ENCODE data around the gene UROD. TPM values are rescaled to one million over a fixed set of nuclear protein-coding genes. Genes with fewer than 3 reads are reported as not detected.

Gene UROD
- total RNA-seq, 1 donor from 2014 or later, result 149 TPM

DNA sequence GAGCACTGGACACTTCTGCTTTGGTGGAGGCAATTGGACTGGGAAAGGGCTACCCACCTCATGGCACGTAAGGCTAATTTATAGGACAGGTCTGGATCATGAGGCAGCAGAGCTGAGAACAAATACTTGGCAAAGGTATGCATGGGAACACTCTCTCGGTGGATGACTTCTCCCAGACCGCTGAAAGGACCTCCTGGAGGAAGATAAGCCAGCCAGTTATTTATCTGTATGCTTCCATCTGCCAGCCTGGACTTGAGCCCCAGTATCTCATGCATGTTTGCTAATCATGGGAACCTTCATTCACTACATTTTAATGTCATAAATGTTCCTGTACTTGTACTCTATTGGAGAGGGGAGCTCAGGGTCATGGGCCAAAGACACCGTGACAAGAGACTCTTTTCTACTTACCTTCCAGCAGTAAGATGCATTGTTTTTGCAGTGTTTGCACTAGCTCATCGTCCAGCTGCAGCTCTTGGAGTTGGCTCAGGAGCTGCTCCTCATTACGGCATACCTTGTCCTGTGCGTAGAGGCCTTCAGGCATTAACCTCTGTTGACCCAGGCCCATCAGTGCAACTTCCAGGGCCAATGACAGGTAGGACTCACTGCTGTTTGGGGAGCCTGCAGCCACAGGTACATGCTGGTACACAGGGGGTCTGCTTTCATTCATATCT is 23.7 kb downstream of the UROD start:
- no peak overlapping the region for H3K4me3 ChIP-seq (ENCODE audit: low read length in 3 of 3)
- no peak overlapping the region for H3K9ac ChIP-seq (ENCODE audit: low read depth in 1 of 3, low read length in 3 of 3)
- H3K27me3 ChIP-seq (ENCODE audit: control insufficient read depth in 3 of 3, insufficient read depth in 3 of 3, low read length in 3 of 3), result no peaks in the 10 kb centered on the region
- H3K9me3 ChIP-seq (ENCODE audit: control insufficient read depth in 3 of 3, low read length in 3 of 3), result no peaks in the 10 kb centered on the region
- H3K4me1 ChIP-seq (ENCODE audit: control insufficient read depth in 3 of 3, insufficient read depth in 3 of 3, low read length in 3 of 3), result no peaks in the 10 kb centered on the region
- peaks cover 2 to 7% (median 6%) of the 10 kb centered on the region in 3 donors for H3K36me3 ChIP-seq (ENCODE audit: control insufficient read depth in 3 of 3, insufficient read depth in 3 of 3, low read length in 3 of 3)
- H3K27ac ChIP-seq (ENCODE audit: low read depth, low read length), result no peak overlapping the region

DNA sequence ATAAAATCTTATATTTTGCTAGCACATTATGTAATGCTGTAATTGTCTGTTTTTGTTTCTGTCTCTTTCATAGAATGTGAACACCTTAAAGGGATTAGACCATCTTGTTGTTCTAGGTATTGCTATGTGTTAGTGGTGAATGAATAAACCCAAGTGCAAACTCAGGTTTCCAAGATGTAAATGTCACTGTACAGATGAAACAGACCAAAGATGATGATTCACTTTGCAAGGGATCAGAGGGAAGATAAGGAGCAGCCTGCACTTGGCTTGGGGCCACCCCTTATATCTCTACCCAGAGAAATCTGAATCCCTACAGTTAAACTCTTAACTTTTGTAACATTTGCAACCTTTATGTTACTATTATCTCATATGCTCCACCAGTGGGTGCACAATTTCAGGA is 25.4 kb downstream of the UROD start:
- Histone ChIP-seq H3K9me3 (ENCODE audit: control insufficient read depth in 3 of 3, low read length in 3 of 3) (no peaks in the 10 kb centered on the region), H3K4me1 (ENCODE audit: control insufficient read depth in 3 of 3, insufficient read depth in 3 of 3, low read length in 3 of 3) (no peaks in the 10 kb centered on the region), H3K27me3 (ENCODE audit: control insufficient read depth in 3 of 3, insufficient read depth in 3 of 3, low read length in 3 of 3) (no peaks in the 10 kb centered on the region), H3K4me3 (ENCODE audit: low read length in 3 of 3) (no peak overlapping the region), H3K36me3 (ENCODE audit: control insufficient read depth in 3 of 3, insufficient read depth in 3 of 3, low read length in 3 of 3) (peaks cover 2 to 7% (median 6%) of the 10 kb centered on the region in 3 donors), H3K27ac (ENCODE audit: low read depth, low read length) (no peak overlapping the region), H3K9ac (ENCODE audit: low read depth in 1 of 3, low read length in 3 of 3) (no peak overlapping the region)

DNA sequence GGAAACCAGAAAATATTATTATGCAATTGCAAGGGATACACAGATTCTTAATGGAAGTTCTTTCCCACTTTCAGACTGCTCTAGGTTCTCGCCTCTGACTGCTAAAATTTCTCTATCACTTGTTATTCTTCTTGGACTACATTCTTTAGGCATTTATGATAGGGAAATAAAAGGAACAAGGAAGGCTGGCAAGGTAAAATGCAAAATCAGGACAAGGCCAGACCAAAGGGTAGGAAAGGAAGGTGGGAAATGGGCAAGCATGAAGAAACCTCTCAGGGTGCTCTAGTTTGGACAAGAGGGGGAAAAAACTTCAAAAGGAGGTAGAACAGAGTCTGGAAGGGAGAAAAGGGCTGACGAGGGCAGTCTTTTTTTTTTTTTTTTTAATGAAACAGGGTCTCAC is 26.2 kb downstream of the UROD start:
- Histone ChIP-seq H3K27ac (ENCODE audit: low read depth, low read length) (no peak overlapping the region), H3K9me3 (ENCODE audit: control insufficient read depth in 3 of 3, low read length in 3 of 3) (no peaks in the 10 kb centered on the region), H3K27me3 (ENCODE audit: control insufficient read depth in 3 of 3, insufficient read depth in 3 of 3, low read length in 3 of 3) (no peaks in the 10 kb centered on the region), H3K9ac (ENCODE audit: low read depth in 1 of 3, low read length in 3 of 3) (no peak overlapping the region), H3K4me3 (ENCODE audit: low read length in 3 of 3) (no peak overlapping the region), H3K36me3 (ENCODE audit: control insufficient read depth in 3 of 3, insufficient read depth in 3 of 3, low read length in 3 of 3) (peaks cover 2 to 7% (median 6%) of the 10 kb centered on the region in 3 donors), H3K4me1 (ENCODE audit: control insufficient read depth in 3 of 3, insufficient read depth in 3 of 3, low read length in 3 of 3) (no peaks in the 10 kb centered on the region)

DNA sequence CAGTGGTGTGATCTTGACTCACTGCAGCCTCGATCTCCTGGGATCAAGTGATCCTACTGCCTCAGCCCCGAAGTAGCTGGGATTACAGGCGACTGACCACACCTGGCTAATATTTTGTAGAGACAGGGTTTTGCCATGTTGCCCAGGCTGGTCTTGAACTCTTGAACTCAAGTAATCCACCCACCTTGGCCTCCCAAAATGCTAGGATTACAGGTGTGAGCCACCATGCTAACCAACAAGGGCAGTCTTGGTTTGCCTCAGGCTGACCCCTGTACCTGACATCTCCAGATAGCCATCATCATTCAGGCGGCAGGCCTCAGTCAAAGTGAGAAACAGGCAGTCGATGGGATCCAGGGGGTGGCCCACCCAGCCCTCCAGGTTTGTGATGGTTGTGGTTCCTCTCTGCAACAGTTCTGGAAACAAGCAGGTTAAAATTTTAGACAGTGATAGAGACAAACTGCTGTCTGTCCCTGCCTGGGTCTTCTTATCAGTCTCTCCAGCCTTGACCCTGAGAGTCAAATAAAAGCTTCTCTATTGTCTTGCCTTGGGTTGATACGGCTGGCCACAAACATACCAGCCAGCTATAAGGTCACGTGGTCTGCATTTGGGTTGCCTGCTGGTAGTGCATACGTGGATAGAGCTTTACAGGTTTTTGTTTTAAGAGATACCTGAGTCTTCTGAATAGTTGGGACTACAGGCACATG is 26.8 kb downstream of the UROD start:
- no peaks in the 10 kb centered on the region for H3K4me1 ChIP-seq (ENCODE audit: control insufficient read depth in 3 of 3, insufficient read depth in 3 of 3, low read length in 3 of 3)
- H3K4me3 ChIP-seq (ENCODE audit: low read length in 3 of 3), result no peak overlapping the region
- H3K36me3 ChIP-seq (ENCODE audit: control insufficient read depth in 3 of 3, insufficient read depth in 3 of 3, low read length in 3 of 3), result peaks cover 2 to 7% (median 6%) of the 10 kb centered on the region in 3 donors
- no peaks in the 10 kb centered on the region for H3K27me3 ChIP-seq (ENCODE audit: control insufficient read depth in 3 of 3, insufficient read depth in 3 of 3, low read length in 3 of 3)
- no peak overlapping the region for H3K27ac ChIP-seq (ENCODE audit: low read depth, low read length)
- H3K9me3 ChIP-seq (ENCODE audit: control insufficient read depth in 3 of 3, low read length in 3 of 3), result no peaks in the 10 kb centered on the region
- H3K9ac ChIP-seq (ENCODE audit: low read depth in 1 of 3, low read length in 3 of 3), result no peak overlapping the region

DNA sequence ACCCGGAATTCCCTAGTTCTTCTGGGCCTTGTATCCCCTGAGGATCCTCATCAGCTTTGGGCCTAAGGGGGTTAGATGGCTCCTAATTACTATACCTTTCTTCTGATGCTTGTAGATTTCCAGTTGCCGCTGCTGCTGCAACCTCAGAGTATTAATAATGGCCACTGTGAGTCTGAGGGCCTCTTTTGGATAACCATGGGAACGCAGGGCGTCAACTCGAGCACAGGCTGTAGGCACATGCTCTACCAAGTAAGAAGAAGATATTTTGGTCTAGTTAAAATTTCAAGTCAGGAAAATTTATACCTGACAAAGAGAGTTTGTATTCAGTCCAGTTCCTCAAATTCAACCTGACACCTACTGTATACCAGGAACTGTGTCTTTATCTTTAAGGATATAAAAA is 28.2 kb downstream of the UROD start:
- no peak overlapping the region for H3K27ac ChIP-seq (ENCODE audit: low read depth, low read length)
- H3K9me3 ChIP-seq (ENCODE audit: control insufficient read depth in 3 of 3, low read length in 3 of 3), result no peaks in the 10 kb centered on the region
- no peak overlapping the region for H3K9ac ChIP-seq (ENCODE audit: low read depth in 1 of 3, low read length in 3 of 3)
- peaks cover 0 to 7% (median 4%) of the 10 kb centered on the region in 3 donors for H3K36me3 ChIP-seq (ENCODE audit: control insufficient read depth in 3 of 3, insufficient read depth in 3 of 3, low read length in 3 of 3)
- H3K27me3 ChIP-seq (ENCODE audit: control insufficient read depth in 3 of 3, insufficient read depth in 3 of 3, low read length in 3 of 3), result no peaks in the 10 kb centered on the region
- H3K4me1 ChIP-seq (ENCODE audit: control insufficient read depth in 3 of 3, insufficient read depth in 3 of 3, low read length in 3 of 3), result no peaks in the 10 kb centered on the region
- no peak overlapping the region for H3K4me3 ChIP-seq (ENCODE audit: low read length in 3 of 3)

DNA sequence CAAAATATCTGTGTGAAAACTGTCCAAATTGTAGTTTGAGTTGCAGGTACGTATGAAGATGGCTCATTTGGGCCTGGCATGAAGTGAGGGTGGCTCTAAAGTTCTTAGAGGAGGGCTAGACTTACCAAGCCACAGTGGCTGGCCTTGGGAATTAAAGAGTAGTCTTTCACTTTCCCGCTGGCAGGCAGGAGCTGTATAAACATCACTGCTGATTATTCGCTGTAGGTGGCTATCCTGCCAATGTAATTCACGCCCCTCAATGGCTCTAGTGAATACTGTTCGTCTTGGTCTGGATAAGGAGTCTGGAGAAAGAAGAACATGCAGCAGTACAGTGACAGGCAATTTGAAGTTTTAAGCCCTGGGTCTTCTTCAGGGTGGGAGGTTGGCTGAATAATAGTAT is 31.0 kb downstream of the UROD start:
- no peaks in the 10 kb centered on the region for H3K36me3 ChIP-seq (ENCODE audit: control insufficient read depth in 3 of 3, insufficient read depth in 3 of 3, low read length in 3 of 3)
- no peaks in the 10 kb centered on the region for H3K27me3 ChIP-seq (ENCODE audit: control insufficient read depth in 3 of 3, insufficient read depth in 3 of 3, low read length in 3 of 3)

DNA sequence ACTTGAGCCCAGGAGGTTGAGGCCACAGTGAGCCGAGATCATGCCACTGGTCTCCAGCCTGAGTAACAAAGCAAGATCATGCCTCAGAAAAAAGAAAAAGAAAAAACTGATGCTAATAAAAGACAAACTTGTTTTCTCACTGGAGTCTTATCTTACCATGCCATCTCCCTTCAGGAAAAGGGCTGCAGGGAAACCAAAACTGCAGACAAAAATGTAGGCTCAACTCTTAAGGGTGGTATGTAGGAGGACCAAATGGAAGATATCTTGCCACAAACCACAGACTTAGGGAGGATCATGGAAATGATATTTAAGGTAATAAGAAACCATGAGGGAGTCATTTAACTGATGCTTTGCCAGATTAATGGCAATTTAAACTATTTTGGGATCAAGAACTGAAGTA is 32.9 kb downstream of the UROD start:
- H3K27ac ChIP-seq (ENCODE audit: low read depth, low read length), result no peak overlapping the region
- H3K4me1 ChIP-seq (ENCODE audit: control insufficient read depth in 3 of 3, insufficient read depth in 3 of 3, low read length in 3 of 3), result peaks cover 0 to 8% (median 3%) of the 10 kb centered on the region in 3 donors
- H3K36me3 ChIP-seq (ENCODE audit: control insufficient read depth in 3 of 3, insufficient read depth in 3 of 3, low read length in 3 of 3), result no peaks in the 10 kb centered on the region
- H3K27me3 ChIP-seq (ENCODE audit: control insufficient read depth in 3 of 3, insufficient read depth in 3 of 3, low read length in 3 of 3), result no peaks in the 10 kb centered on the region
- no peak overlapping the region for H3K4me3 ChIP-seq (ENCODE audit: low read length in 3 of 3)
- H3K9ac ChIP-seq (ENCODE audit: low read depth in 1 of 3, low read length in 3 of 3), result no peak overlapping the region
- H3K9me3 ChIP-seq (ENCODE audit: control insufficient read depth in 3 of 3, low read length in 3 of 3), result no peaks in the 10 kb centered on the region

More for the DNA sequence above, 31.0 kb downstream of the UROD start:
- Histone ChIP-seq H3K9me3 (ENCODE audit: control insufficient read depth in 3 of 3, low read length in 3 of 3) (no peaks in the 10 kb centered on the region), H3K27ac (ENCODE audit: low read depth, low read length) (no peak overlapping the region), H3K4me3 (ENCODE audit: low read length in 3 of 3) (no peak overlapping the region), H3K9ac (ENCODE audit: low read depth in 1 of 3, low read length in 3 of 3) (no peak overlapping the region), H3K4me1 (ENCODE audit: control insufficient read depth in 3 of 3, insufficient read depth in 3 of 3, low read length in 3 of 3) (peaks cover 0 to 8% (median 3%) of the 10 kb centered on the region in 3 donors)

DNA sequence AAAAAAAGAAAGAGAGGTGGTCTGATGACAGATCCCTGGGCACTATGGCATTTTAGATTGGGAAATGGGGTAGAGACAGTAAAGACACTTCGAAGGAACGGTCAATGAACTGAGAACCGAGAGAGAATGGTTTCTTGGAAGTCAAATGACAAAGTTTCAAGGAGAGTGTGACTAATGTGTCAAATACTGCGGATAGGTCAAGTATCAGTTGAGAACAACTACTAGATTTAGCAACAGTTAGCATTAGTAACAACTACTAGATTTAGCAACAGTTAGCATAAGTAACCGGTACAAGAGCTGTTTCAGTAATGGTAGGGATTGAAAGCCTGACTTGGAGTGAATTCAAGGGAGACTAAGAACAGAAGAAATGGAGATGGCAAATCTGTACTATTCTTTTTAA is 35.0 kb downstream of the UROD start:
- Histone ChIP-seq H3K9ac (ENCODE audit: low read depth in 1 of 3, low read length in 3 of 3) (no peak overlapping the region), H3K9me3 (ENCODE audit: control insufficient read depth in 3 of 3, low read length in 3 of 3) (no peaks in the 10 kb centered on the region), H3K36me3 (ENCODE audit: control insufficient read depth in 3 of 3, insufficient read depth in 3 of 3, low read length in 3 of 3) (peaks cover 0 to 2% (median 0%) of the 10 kb centered on the region in 3 donors), H3K4me3 (ENCODE audit: low read length in 3 of 3) (no peak overlapping the region), H3K27ac (ENCODE audit: low read depth, low read length) (no peak overlapping the region), H3K27me3 (ENCODE audit: control insufficient read depth in 3 of 3, insufficient read depth in 3 of 3, low read length in 3 of 3) (no peaks in the 10 kb centered on the region), H3K4me1 (ENCODE audit: control insufficient read depth in 3 of 3, insufficient read depth in 3 of 3, low read length in 3 of 3) (peaks cover 0 to 8% (median 3%) of the 10 kb centered on the region in 3 donors)

DNA sequence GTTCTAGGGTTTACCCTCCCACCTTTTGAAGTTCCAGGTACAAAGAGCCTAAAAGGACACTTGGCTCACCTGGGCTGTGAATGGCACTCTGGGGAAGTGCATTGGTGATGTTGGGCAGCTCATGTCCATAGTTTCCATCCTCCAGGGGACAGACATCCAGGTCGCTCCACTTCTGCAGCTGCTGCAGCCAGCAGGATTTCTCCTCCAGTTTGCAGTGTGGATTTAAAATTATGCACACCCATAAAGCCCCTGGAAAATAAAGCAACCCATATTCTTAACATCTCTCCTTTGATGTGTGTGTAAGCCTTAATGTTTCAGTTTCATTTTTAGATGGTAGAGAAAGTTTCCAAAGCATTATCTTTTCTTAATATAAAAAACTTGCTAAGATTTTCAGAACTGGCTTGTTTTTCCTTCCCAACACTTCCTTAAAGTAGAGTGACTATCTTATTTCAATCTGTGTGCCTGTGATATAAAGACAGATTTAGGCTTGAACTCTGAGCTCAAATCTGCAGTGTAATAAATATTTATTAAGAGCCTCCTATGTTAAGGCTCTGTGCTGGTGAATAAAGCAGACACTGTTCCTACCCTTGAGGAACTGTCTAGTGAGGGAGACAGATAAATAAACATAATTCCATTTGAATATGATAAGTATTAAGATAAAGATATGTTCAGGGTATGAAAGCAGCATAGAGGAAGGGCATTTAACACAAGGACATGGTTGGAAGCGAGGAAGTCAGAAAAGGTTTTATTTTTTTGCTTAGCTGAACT is 39.1 kb downstream of the UROD start:
- Histone ChIP-seq H3K36me3 (ENCODE audit: control insufficient read depth in 3 of 3, insufficient read depth in 3 of 3, low read length in 3 of 3) (peaks cover 0 to 2% (median 0%) of the 10 kb centered on the region in 3 donors), H3K4me1 (ENCODE audit: control insufficient read depth in 3 of 3, insufficient read depth in 3 of 3, low read length in 3 of 3) (peaks cover 0 to 8% (median 3%) of the 10 kb centered on the region in 3 donors), H3K9me3 (ENCODE audit: control insufficient read depth in 3 of 3, low read length in 3 of 3) (no peaks in the 10 kb centered on the region), H3K4me3 (ENCODE audit: low read length in 3 of 3) (no peak overlapping the region), H3K27ac (ENCODE audit: low read depth, low read length) (no peak overlapping the region), H3K9ac (ENCODE audit: low read depth in 1 of 3, low read length in 3 of 3) (no peak overlapping the region), H3K27me3 (ENCODE audit: control insufficient read depth in 3 of 3, insufficient read depth in 3 of 3, low read length in 3 of 3) (no peaks in the 10 kb centered on the region)

DNA sequence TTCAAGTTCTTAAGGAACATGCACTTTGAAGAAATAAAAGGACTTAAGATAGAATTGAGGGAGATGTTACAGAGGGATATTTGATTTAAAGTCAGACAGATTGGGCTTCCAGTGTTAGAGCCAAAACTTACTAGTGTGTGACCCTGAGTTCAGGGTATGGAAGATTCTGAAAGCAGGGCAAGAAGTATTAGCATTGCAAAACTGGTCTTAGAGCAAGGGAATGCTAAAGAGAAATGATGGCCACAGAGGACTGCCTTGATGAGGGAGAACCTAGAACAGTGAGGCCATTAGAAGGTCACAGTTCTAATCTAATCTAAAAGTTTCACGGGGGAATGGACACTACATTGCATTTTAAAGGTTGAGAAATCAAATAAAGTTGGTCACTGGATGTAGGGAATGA is 45.5 kb downstream of the UROD start:
- no peaks in the 10 kb centered on the region for H3K27me3 ChIP-seq (ENCODE audit: control insufficient read depth in 3 of 3, insufficient read depth in 3 of 3, low read length in 3 of 3)
- no peak overlapping the region for H3K4me3 ChIP-seq (ENCODE audit: low read length in 3 of 3)
- H3K36me3 ChIP-seq (ENCODE audit: control insufficient read depth in 3 of 3, insufficient read depth in 3 of 3, low read length in 3 of 3), result no peaks in the 10 kb centered on the region
- H3K9me3 ChIP-seq (ENCODE audit: control insufficient read depth in 3 of 3, low read length in 3 of 3), result no peaks in the 10 kb centered on the region
- no peak overlapping the region for H3K27ac ChIP-seq (ENCODE audit: low read depth, low read length)
- no peak overlapping the region for H3K9ac ChIP-seq (ENCODE audit: low read depth in 1 of 3, low read length in 3 of 3)
- H3K4me1 ChIP-seq (ENCODE audit: control insufficient read depth in 3 of 3, insufficient read depth in 3 of 3, low read length in 3 of 3), result no peaks in the 10 kb centered on the region
